Measurements from ENCODE around the gene B4GALT3. TPM values are rescaled to one million over a fixed set of nuclear protein-coding genes. Genes with fewer than 3 reads are reported as not detected.
A peak's percentile ranks its signal among the peaks of the same experiment; 100 is the strongest.

Gene B4GALT3
- total RNA-seq, 2 donors from 2014 or later = 36.4 to 145 TPM

DNA sequence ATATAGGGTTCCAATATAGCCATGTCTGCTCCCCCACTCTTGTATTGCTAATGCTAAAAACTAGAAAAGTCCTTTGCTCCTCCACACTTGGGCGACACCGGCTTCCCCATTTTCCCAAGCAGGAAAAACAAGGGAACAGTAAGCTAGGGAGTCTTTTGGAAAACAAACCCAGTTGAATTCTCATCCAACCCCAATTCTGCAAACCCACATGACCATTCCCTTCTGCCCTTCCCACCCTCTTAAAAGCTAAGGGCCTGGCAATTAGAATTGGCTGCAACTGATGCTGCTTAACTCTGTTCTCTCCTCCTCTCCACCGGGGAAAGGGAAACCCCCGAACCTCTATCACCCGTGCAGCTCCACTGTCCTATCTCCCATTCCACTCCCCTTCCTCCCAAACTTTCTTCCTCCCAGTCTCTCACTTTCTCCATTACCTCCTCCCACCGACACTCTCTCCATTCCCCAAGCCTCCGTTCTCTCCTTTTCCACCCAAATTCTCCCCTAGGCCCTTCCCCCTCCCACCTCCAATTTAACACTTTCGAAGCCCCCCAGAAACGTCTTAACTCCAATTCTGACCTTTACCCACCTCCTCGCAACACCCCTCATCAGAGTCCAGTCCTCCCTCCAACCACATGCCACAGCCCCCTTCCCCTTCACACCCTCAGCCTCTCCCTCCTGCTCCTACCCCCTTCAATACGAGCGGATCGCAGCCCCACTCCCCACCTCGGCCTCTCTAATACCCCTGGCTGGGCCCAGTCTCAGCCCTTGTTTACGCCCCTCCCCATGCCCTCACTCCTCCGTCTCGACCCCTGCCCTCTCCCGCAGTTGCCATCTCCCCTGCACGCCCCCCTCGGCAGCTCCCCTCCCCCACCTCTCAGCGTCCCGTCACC is 45.5 kb downstream of the B4GALT3 start:
- Histone ChIP-seq H3K4me1 (ENCODE audit: control insufficient read depth in 1 of 2, low read depth in 2 of 2) (peaks cover 15 to 53% of the 10 kb centered on the region in 2 donors), H3K9me3 (no peaks in the 10 kb centered on the region), H3K36me3 (peaks cover 14% of the 10 kb centered on the region), H3K27me3 (replicated peaks; ENCODE audit: insufficient read depth) (no peaks in the 10 kb centered on the region), H3K4me3 (peak overlapping the region; percentile 81), H3K27ac (peak overlapping the region; percentile 96 to 98)
- TF ChIP-seq, protein P1, sequence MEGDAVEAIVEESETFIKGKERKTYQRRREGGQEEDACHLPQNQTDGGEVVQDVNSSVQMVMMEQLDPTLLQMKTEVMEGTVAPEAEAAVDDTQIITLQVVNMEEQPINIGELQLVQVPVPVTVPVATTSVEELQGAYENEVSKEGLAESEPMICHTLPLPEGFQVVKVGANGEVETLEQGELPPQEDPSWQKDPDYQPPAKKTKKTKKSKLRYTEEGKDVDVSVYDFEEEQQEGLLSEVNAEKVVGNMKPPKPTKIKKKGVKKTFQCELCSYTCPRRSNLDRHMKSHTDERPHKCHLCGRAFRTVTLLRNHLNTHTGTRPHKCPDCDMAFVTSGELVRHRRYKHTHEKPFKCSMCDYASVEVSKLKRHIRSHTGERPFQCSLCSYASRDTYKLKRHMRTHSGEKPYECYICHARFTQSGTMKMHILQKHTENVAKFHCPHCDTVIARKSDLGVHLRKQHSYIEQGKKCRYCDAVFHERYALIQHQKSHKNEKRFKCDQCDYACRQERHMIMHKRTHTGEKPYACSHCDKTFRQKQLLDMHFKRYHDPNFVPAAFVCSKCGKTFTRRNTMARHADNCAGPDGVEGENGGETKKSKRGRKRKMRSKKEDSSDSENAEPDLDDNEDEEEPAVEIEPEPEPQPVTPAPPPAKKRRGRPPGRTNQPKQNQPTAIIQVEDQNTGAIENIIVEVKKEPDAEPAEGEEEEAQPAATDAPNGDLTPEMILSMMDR (IDR thresholded peaks at IDR 0.05) = no peak
- DNase-seq (ENCODE audit: low spot score) (no peak), ATAC-seq (ENCODE audit: insufficient number of reproducible peaks, low FRiP score, low read depth) (no peak)

DNA sequence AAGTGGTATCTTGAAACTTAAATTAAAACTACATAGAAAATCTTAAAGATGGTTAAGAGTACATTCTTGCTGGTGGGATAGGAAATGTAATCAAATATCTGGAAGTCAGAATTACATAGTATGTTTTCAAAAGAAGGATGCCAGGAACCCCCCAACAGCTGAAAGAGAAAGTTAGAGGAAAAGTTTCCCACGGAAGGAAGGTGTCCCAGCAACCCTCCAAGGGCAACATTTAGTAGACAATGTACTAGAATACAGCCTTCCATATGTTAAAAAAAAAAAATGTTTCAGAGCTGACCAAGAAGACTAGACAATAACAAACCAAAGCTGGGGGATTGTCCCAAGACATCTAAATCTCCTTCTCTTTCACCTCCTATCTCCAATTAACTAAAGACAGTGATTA is 47.0 kb downstream of the B4GALT3 start:
- Histone ChIP-seq H3K4me1 (ENCODE audit: control insufficient read depth in 1 of 2, low read depth in 2 of 2) (peaks cover 15 to 53% of the 10 kb centered on the region in 2 donors), H3K27ac (no peak overlapping the region), H3K27me3 (replicated peaks; ENCODE audit: insufficient read depth) (no peaks in the 10 kb centered on the region), H3K36me3 (peaks cover 14% of the 10 kb centered on the region), H3K4me3 (no peak overlapping the region), H3K9me3 (no peaks in the 10 kb centered on the region)
- ATAC-seq (ENCODE audit: insufficient number of reproducible peaks, low FRiP score, low read depth) (no peak), DNase-seq (ENCODE audit: low spot score) (no peak)
- TF ChIP-seq, protein P1 (IDR thresholded peaks at IDR 0.05) = no peak

DNA sequence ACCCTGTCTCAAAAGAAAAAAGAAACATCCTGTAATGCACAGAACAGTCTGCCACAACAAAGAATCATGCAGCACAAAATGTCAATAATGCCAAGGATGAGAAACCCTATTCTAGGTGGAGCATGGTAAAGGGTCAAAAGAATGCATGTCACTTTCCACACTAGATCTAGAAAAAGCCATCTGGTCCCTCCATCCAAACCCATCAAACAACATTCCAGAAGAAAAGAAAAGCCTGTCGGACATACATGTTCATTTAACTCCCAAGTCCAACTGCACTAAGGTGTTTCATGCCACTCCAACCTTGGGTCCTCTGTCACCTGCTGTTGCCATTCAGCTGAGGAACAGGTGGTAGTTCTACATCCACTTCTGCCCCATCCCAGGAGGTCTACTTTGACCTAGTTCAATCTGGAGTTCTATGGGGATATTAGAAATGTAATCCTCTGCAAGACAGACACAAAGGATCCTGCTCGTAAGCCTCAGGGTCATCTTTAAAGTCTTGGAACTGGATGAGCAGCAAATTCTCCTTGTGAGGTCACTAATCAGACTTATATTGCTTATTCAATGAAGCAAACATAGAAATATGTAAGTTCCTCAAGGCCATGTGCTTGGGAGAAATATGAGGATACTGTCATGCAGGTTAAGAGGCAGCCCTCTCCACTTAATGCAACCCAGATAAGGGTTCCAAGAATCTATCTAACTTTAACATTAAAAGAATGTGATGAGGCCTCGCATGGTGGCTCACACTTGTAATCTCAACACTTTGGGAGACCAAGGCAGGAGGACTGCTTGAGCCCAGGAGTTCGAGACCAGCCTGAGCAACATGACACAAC is 48.5 kb downstream of the B4GALT3 start:
- H3K36me3 ChIP-seq = peaks cover 23% of the 10 kb centered on the region
- H3K4me3 ChIP-seq = no peak overlapping the region
- TF ChIP-seq, protein P1 (IDR thresholded peaks at IDR 0.05) = no peak
- H3K27ac ChIP-seq = no peak overlapping the region
- H3K4me1 ChIP-seq (ENCODE audit: control insufficient read depth in 1 of 2, low read depth in 2 of 2) = peaks cover 13 to 47% of the 10 kb centered on the region in 2 donors
- no peaks in the 10 kb centered on the region for H3K9me3 ChIP-seq
- DNase-seq (ENCODE audit: low spot score) (no peak), ATAC-seq (ENCODE audit: insufficient number of reproducible peaks, low FRiP score, low read depth) (no peak)
- no peaks in the 10 kb centered on the region for H3K27me3 ChIP-seq (replicated peaks; ENCODE audit: insufficient read depth)

DNA sequence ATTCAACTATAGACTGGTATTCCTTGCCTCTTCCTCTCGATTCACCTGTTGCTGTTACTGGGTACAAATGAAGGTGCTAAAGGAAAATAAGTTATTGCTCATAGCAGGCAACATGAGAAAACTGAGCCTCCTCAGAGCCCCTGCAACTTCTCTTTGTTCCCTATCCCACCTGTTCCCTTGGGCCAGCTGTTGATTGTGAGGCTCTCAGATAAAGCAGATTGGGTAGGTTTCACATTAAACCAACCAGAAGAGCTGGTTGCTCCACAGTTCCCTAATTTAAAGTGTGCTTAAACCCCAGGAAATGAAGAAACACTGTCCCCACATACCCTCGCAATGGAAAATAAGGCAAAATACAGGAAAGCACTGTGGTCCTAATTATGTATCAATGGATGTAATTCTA is 49.7 kb downstream of the B4GALT3 start:
- TF ChIP-seq, protein P1 (IDR thresholded peaks at IDR 0.05) = no peak
- no peaks in the 10 kb centered on the region for H3K9me3 ChIP-seq
- ATAC-seq (ENCODE audit: insufficient number of reproducible peaks, low FRiP score, low read depth) (no peak), DNase-seq (ENCODE audit: low spot score) (no peak)
- H3K4me1 ChIP-seq (ENCODE audit: control insufficient read depth in 1 of 2, low read depth in 2 of 2) = peaks cover 9 to 42% of the 10 kb centered on the region in 2 donors
- H3K36me3 ChIP-seq = peaks cover 31% of the 10 kb centered on the region
- no peak overlapping the region for H3K27ac ChIP-seq
- no peak overlapping the region for H3K4me3 ChIP-seq
- no peaks in the 10 kb centered on the region for H3K27me3 ChIP-seq (replicated peaks; ENCODE audit: insufficient read depth)

DNA sequence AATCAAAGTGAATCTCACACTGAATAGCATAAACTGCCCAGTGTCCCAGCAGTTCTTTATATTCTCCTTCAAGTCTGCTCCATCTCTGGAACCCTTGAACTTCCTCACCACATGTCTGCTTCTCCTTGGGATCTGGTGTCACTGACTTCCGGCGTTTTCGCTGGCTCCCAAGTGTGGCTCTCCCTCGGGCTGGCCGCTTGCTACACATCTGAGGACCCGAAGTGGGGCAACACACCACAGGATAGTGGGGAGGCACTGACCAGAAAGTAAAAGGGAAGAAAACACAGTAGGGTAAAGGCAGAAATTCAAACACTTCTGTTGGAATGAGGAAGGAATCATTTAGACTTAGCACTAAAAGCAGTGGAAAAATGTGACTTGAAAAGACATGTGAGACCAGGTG is 54.3 kb downstream of the B4GALT3 start:
- H3K4me1 ChIP-seq (ENCODE audit: control insufficient read depth in 1 of 2, low read depth in 2 of 2) = peaks cover 7 to 31% of the 10 kb centered on the region in 2 donors
- H3K27ac ChIP-seq = no peak overlapping the region
- DNase-seq (ENCODE audit: low spot score) = no peak
- peaks cover 38% of the 10 kb centered on the region for H3K36me3 ChIP-seq
- H3K4me3 ChIP-seq = no peak overlapping the region
- no peak for ATAC-seq (ENCODE audit: insufficient number of reproducible peaks, low FRiP score, low read depth)
- no peaks in the 10 kb centered on the region for H3K27me3 ChIP-seq (replicated peaks; ENCODE audit: insufficient read depth)
- H3K9me3 ChIP-seq = no peaks in the 10 kb centered on the region
- TF ChIP-seq, protein P1 (IDR thresholded peaks at IDR 0.05) = no peak
